ENCODE results near the gene ZDHHC11.

Gene ZDHHC11

GRCh38 chr5:878125-878524 lies 27.3 kb upstream of the ZDHHC11 start:
- H3K4me3 ChIP-seq (ENCODE audit: low read length): no peak overlapping the region
- no peak for TF ChIP-seq CTCF (IDR thresholded peaks at IDR 0.05; ENCODE audit: insufficient read depth, low read depth, low read length, missing control alignments)
- DNase-seq (ENCODE audit: low read depth): no peak

- H3K4me3 ChIP-seq (ENCODE audit: low read length): no peak overlapping the region
- TF ChIP-seq CTCF (IDR thresholded peaks at IDR 0.05; ENCODE audit: insufficient read depth, low read depth, low read length, missing control alignments): no peak
- DNase-seq (ENCODE audit: low read depth): no peak
These were observed 25.9 kb upstream of the ZDHHC11 start for GRCh38 chr5:876398-877365.

GRCh38 chr5:875931-876330 lies 25.1 kb upstream of the ZDHHC11 start:
- no peak for TF ChIP-seq CTCF (IDR thresholded peaks at IDR 0.05; ENCODE audit: insufficient read depth, low read depth, low read length, missing control alignments)
- H3K4me3 ChIP-seq (ENCODE audit: low read length): no peak overlapping the region
- DNase-seq (ENCODE audit: low read depth): no peak

DNA sequence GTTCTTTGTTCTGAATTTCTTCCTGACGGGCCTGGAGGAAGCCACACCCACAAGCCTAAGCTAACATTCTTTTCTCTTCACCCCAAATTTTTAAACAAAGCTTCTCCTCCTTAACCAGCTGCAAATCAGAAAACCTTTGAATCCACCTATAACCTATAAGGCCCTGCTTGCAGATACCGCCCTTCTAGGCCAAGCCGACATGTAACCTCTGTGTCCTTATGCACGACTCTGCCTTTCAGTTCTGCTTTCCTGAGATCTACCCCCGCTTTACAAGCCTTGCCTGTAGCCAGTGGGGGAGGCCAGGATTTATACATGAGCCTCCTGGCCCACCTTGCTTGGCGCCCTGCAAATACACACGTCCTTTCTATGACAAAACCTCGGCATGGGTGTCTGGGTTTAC lies 22.5 kb upstream of the ZDHHC11 start:
- DNase-seq (ENCODE audit: low read depth): no peak
- no peak for TF ChIP-seq CTCF (IDR thresholded peaks at IDR 0.05; ENCODE audit: insufficient read depth, low read depth, low read length, missing control alignments)
- H3K4me3 ChIP-seq (ENCODE audit: low read length): no peak overlapping the region

DNA sequence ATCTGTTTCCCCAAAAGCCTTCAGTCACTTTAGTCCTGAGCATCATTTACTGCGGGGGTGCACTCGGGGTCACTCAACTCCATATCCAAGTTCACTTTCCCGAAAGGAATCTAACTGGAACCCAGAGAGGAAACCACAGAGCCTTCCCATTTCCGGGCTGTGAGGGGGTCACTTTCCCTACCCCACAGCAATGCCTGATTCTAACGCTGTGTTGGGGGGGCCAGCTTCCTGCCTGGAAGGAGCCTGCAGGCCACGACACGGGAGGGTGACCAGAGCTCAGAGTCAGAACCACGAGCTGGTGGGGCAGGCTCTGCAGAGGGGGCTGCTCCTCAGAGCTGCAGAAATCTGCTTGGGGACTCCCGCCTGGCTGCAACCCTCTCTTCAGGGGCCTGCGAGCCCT lies 21.5 kb upstream of the ZDHHC11 start:
- DNase-seq (ENCODE audit: low read depth): no peak
- TF ChIP-seq CTCF (IDR thresholded peaks at IDR 0.05; ENCODE audit: insufficient read depth, low read depth, low read length, missing control alignments): no peak
- H3K4me3 ChIP-seq (ENCODE audit: low read length): no peak overlapping the region

- TF ChIP-seq CTCF (IDR thresholded peaks at IDR 0.05; ENCODE audit: insufficient read depth, low read depth, low read length, missing control alignments): no peak
- no peak for DNase-seq (ENCODE audit: low read depth)
- no peak overlapping the region for H3K4me3 ChIP-seq (ENCODE audit: low read length)
These were observed 21.0 kb upstream of the ZDHHC11 start for GRCh38 chr5:871596-872298.

All from epithelial cell of esophagus (primary cell).